D721Med (cell line): ENCODE measurements around the gene PDCD7.
"Not testable (repeated sequence)": the region's sequence is repeated elsewhere in the genome, so short reads cannot be mapped to it uniquely, and the experiment has no call there.

Experiments used
- DNase-seq: peaks from one replicate; pipeline ENCODE4 v3.0.0; 2011; ENCODE audit warnings: low spot score; ENCODE audit not compliant: insufficient read length
- FAIRE-seq: peaks from 2 replicates; lab custom pipeline; 2011; peaks lifted over from hg19 to GRCh38; lab: Jason Lieb, UNC
- CTCF ChIP-seq: IDR thresholded peaks from 2 replicates; pipeline ENCODE4 v1.5.1; 2012; ENCODE audit warnings: mild to moderate bottlenecking, control low read depth; ENCODE audit not compliant: insufficient read depth; ENCODE audit errors: missing control alignments

PDCD7 gene

GRCh38 chr15:65154720-65155119 lies 21.1 kb upstream of the PDCD7 start:
- FAIRE-seq, result no peak
- no peak for TF ChIP-seq CTCF
- DNase-seq, result no peak

GRCh38 chr15:65147902-65148301 lies 14.3 kb upstream of the PDCD7 start:
- FAIRE-seq, result no peak
- no peak for TF ChIP-seq CTCF
- no peak for DNase-seq

GRCh38 chr15:65146438-65146837 lies 12.8 kb upstream of the PDCD7 start:
- DNase-seq, result no peak
- no peak for FAIRE-seq
- TF ChIP-seq CTCF, result no peak

GRCh38 chr15:65138631-65139030 lies 5.0 kb upstream of the PDCD7 start:
- FAIRE-seq, result not testable (repeated sequence)

GRCh38 chr15:65137893-65138292 lies 4.3 kb upstream of the PDCD7 start:
- FAIRE-seq, result not testable (repeated sequence)

More at GRCh38 chr15:65138631-65139030, 5.0 kb upstream of the PDCD7 start:
- not testable (repeated sequence) for DNase-seq

GRCh38 chr15:65137089-65137488 lies 3.5 kb upstream of the PDCD7 start:
- DNase-seq, FAIRE-seq: not testable (repeated sequence)

More at GRCh38 chr15:65137893-65138292, 4.3 kb upstream of the PDCD7 start:
- not testable (repeated sequence) for DNase-seq

GRCh38 chr15:65134538-65134937 lies 930 bp upstream of the PDCD7 start:
- TF ChIP-seq CTCF, result no peak
- DNase-seq, result no peak
- FAIRE-seq, result no peak

- TF ChIP-seq CTCF, result no peak
- FAIRE-seq, result no peak
- no peak for DNase-seq
Observed at GRCh38 chr15:65132878-65133547, 595 bp downstream of the PDCD7 start.

- no peak for FAIRE-seq
- DNase-seq, result no peak
- TF ChIP-seq CTCF, result no peak
Observed at GRCh38 chr15:65130941-65131340, 2.7 kb downstream of the PDCD7 start.
